Cardiac fibroblast (primary cell): ENCODE measurements around the gene PTPRU.

ENCODE experiments used
- DNase-seq, 2 donors: peaks; one replicate each; pipeline versions ENCODE4 v3.0.0 to v3.0.0-alpha.2; 2010; ENCODE audit warnings: low read depth in 2 of 2
- H3K4me3 ChIP-seq, 2 donors: replicated peaks in 1 of 2; 1 replicate in 1 of 2; 2 replicates in 1 of 2; pipeline ENCODE4 v1.5.1; 2011; ENCODE audit warnings: low read depth in 2 of 2, low read length in 2 of 2, mild to moderate bottlenecking in 2 of 2, moderate library complexity in 1 of 2
- TF ChIP-seq, protein P1 (sequence below): IDR thresholded peaks from one replicate; pipeline ENCODE4 v1.5.1; 2011; ENCODE audit warnings: low read depth, mild to moderate bottlenecking, low read length, inconsistent platforms

The PTPRU gene

DNA sequence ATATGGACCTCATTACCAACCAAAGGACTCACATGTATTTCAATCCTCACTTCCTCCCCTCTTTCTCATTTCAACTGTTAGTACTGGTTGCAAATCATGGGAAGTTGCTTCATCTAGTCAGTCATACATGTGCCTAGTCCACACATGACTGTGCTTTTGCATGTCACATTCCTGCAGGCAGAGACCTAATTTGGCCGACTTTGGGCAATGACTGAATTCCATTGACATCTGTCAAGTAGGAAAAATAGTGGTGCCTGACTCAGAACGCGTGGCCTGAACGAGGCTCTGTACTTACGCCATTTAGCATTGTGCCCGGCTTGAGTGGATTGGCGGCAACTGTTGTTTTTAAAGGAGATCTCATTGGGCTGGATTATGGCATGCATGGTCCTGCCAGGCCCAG is 18.0 kb downstream of the PTPRU start:
- no peak for DNase-seq
- H3K4me3 ChIP-seq, result no peak overlapping the region
- TF ChIP-seq, protein P1, sequence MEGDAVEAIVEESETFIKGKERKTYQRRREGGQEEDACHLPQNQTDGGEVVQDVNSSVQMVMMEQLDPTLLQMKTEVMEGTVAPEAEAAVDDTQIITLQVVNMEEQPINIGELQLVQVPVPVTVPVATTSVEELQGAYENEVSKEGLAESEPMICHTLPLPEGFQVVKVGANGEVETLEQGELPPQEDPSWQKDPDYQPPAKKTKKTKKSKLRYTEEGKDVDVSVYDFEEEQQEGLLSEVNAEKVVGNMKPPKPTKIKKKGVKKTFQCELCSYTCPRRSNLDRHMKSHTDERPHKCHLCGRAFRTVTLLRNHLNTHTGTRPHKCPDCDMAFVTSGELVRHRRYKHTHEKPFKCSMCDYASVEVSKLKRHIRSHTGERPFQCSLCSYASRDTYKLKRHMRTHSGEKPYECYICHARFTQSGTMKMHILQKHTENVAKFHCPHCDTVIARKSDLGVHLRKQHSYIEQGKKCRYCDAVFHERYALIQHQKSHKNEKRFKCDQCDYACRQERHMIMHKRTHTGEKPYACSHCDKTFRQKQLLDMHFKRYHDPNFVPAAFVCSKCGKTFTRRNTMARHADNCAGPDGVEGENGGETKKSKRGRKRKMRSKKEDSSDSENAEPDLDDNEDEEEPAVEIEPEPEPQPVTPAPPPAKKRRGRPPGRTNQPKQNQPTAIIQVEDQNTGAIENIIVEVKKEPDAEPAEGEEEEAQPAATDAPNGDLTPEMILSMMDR, result no peak

DNA sequence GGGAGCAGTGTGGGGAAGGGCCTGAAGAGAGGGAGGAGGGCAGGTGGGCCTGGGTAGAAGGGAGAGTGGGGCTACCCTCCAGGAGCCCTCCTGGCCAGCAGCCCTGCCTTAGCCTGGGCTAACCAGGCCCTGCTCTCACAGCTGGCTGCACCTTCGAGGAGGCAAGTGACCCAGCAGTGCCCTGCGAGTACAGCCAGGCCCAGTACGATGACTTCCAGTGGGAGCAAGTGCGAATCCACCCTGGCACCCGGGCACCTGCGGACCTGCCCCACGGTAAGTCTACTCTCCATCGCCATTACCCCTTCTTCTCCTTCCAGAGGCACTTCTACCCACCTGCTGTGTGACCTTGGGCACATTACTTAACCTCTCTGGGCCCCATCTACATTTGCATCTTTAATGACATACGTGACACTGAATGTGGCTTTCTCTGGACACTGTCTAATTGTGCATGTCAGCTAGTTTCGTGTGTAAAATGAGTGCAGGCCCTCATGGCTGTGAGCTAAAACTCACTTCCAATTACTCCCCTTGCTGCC is 18.9 kb downstream of the PTPRU start:
- TF ChIP-seq, protein P1, result no peak
- no peak for DNase-seq
- H3K4me3 ChIP-seq, result no peak overlapping the region

GRCh38 chr1:29256394-29256793 is 20.1 kb downstream of the PTPRU start:
- TF ChIP-seq, protein P1, result no peak
- no peak for DNase-seq
- no peak overlapping the region for H3K4me3 ChIP-seq

- TF ChIP-seq, protein P1, result no peak
- H3K4me3 ChIP-seq, result no peak overlapping the region
- DNase-seq, result peak; percentile 66
Measured at GRCh38 chr1:29256979-29257804, 20.9 kb downstream of the PTPRU start.

DNA sequence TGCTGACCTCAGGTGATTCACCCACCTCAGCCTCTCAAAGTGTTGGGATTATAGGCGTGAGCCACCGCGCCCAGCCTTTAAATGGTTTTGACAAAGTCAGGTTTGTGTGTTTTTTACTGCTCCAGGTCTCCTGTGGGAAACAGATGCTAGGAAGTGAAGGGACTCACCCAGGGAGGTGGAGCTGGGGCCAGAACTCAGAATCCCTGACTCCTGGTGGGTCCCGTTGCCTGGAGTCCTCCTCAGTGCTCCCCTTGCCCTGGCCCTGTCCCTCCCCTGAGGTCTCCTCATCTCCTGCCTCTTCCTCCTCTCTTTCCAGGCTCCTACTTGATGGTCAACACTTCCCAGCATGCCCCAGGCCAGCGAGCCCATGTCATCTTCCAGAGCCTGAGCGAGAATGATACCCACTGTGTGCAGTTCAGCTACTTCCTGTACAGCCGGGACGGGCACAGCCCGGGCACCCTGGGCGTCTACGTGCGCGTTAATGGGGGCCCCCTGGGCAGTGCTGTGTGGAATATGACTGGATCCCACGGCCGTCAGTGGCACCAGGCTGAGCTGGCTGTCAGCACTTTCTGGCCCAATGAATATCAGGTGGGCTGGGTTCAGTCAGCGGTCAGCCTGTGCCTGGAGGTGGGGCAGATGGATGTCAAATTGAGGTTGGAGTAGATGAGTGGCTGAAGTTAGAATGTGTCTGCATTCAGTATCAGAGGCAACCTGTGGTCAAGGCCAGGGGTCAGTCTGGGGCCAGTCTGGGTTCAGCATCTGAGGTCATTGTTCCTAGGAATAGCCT is 22.1 kb downstream of the PTPRU start:
- no peak for DNase-seq
- TF ChIP-seq, protein P1, result no peak
- no peak overlapping the region for H3K4me3 ChIP-seq

- DNase-seq, result no peak
- H3K4me3 ChIP-seq, result peak overlapping the region; percentile 42 to 50
- TF ChIP-seq, protein P1, result no peak
Measured at GRCh38 chr1:29258976-29259801, 22.9 kb downstream of the PTPRU start.
